ENCODE data around the gene SIRPB2.
"Not testable (repeated sequence)": the region's sequence is repeated elsewhere in the genome, so short reads cannot be mapped to it uniquely, and the experiment has no call there.

The SIRPB2 gene

DNA sequence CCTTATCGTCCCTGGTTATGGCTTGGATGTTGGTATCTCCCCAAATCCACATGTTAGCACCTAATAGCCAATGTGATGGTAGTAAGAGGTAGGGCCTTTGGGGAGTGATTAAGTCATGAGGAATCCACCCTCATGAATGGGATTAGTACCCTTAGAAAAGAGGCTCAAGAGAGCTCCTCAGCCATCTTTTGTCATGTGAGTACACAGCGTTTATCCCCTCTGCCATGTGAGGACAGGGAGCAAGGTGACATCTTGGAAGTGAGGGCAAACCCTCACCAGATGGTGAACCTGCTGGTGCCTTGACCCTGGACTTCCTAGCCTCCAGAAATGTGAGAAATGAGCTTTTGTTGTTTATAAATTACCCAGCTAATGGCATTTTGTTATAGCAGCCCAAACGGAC lies 16.1 kb upstream of the SIRPB2 start:
- Histone ChIP-seq H3K36me3 (ENCODE audit: insufficient read depth, low read length) (no peaks in the 10 kb centered on the region), H3K9me3 (ENCODE audit: low read depth, low read length) (no peaks in the 10 kb centered on the region), H3K4me3 (no peak overlapping the region), H3K27ac (no peak overlapping the region), H3K9ac (ENCODE audit: insufficient read length) (no peak overlapping the region)
- no peak for DNase-seq (ENCODE audit: low read depth, low spot score)
- TF ChIP-seq EZH2 (IDR thresholded peaks at IDR 0.05) (no peak), POLR2AphosphoS5 (IDR thresholded peaks at IDR 0.05; ENCODE audit: borderline replicate concordance, low read depth, low read length) (no peak), FOXP2 (optimal IDR thresholded peaks at IDR 0.05; ENCODE audit: control extremely low read depth, extremely low read length, insufficient read depth) (no peak)

DNA sequence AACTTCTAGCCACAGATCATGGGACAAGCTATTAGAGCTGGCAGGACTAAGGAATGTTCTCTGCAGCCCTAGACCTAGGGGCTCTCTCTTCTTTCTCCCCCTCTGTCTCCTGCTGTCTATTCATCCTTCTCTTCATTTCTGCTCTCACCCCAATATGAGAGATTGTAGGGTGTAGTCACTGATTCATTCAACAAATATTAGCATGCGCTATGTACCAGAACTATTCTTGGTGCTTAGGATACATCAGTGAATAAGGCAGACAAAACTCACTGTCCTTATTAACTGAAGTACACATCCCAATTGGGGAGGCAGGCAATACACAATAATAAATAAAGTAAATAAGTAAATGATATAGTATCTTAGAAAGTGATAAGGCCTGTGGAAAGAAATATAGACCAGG lies 14.7 kb upstream of the SIRPB2 start:
- TF ChIP-seq EZH2 (IDR thresholded peaks at IDR 0.05): no peak

GRCh38 chr20:1505361-1505760 lies 14.1 kb upstream of the SIRPB2 start:
- Histone ChIP-seq H3K9ac (ENCODE audit: insufficient read length) (no peak overlapping the region), H3K9me3 (ENCODE audit: low read depth, low read length) (no peaks in the 10 kb centered on the region), H3K27ac (no peak overlapping the region), H3K4me3 (no peak overlapping the region), H3K36me3 (ENCODE audit: insufficient read depth, low read length) (no peaks in the 10 kb centered on the region)
- TF ChIP-seq EZH2 (IDR thresholded peaks at IDR 0.05): no peak
- no peak for TF ChIP-seq FOXP2 (optimal IDR thresholded peaks at IDR 0.05; ENCODE audit: control extremely low read depth, extremely low read length, insufficient read depth)
- TF ChIP-seq POLR2AphosphoS5 (IDR thresholded peaks at IDR 0.05; ENCODE audit: borderline replicate concordance, low read depth, low read length): no peak
- DNase-seq (ENCODE audit: low read depth, low spot score): no peak

More for the DNA sequence above, 14.7 kb upstream of the SIRPB2 start:
- H3K27ac ChIP-seq: no peak overlapping the region
- H3K4me3 ChIP-seq: no peak overlapping the region
- no peak for DNase-seq (ENCODE audit: low read depth, low spot score)
- no peaks in the 10 kb centered on the region for H3K9me3 ChIP-seq (ENCODE audit: low read depth, low read length)
- no peak overlapping the region for H3K9ac ChIP-seq (ENCODE audit: insufficient read length)
- no peaks in the 10 kb centered on the region for H3K36me3 ChIP-seq (ENCODE audit: insufficient read depth, low read length)

GRCh38 chr20:1503564-1504227 lies 12.5 kb upstream of the SIRPB2 start:
- H3K4me3 ChIP-seq: no peak overlapping the region
- no peak overlapping the region for H3K27ac ChIP-seq
- no peak overlapping the region for H3K9ac ChIP-seq (ENCODE audit: insufficient read length)
- TF ChIP-seq FOXP2 (optimal IDR thresholded peaks at IDR 0.05; ENCODE audit: control extremely low read depth, extremely low read length, insufficient read depth) (no peak), POLR2AphosphoS5 (IDR thresholded peaks at IDR 0.05; ENCODE audit: borderline replicate concordance, low read depth, low read length) (no peak), EZH2 (IDR thresholded peaks at IDR 0.05) (no peak)
- DNase-seq (ENCODE audit: low read depth, low spot score): peak; percentile 66
- H3K9me3 ChIP-seq (ENCODE audit: low read depth, low read length): no peaks in the 10 kb centered on the region
- H3K36me3 ChIP-seq (ENCODE audit: insufficient read depth, low read length): no peaks in the 10 kb centered on the region

DNA sequence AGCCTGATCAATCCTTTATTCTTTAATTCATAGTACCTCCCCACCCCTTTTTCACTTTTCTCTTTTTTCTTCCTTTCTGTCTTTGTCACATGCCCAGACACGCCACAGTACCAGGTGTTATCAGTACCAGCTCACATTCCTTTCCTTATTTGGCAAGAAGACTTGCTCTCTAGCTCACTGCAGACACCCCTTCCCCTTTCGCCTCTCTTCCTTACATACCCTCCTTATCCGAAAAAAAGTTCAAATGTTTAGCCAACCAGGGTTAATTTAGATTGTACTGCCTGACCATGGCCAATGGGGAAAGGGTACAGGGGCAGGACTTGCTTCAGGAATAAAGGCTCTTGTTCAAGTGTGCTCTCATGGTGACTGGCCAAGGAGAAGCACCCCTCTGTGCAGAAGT lies 9.3 kb upstream of the SIRPB2 start:
- no peaks in the 10 kb centered on the region for H3K9me3 ChIP-seq (ENCODE audit: low read depth, low read length)
- H3K9ac ChIP-seq (ENCODE audit: insufficient read length): no peak overlapping the region
- no peak overlapping the region for H3K27ac ChIP-seq
- no peaks in the 10 kb centered on the region for H3K36me3 ChIP-seq (ENCODE audit: insufficient read depth, low read length)
- TF ChIP-seq POLR2AphosphoS5 (IDR thresholded peaks at IDR 0.05; ENCODE audit: borderline replicate concordance, low read depth, low read length) (no peak), FOXP2 (optimal IDR thresholded peaks at IDR 0.05; ENCODE audit: control extremely low read depth, extremely low read length, insufficient read depth) (no peak), EZH2 (IDR thresholded peaks at IDR 0.05) (no peak)
- no peak overlapping the region for H3K4me3 ChIP-seq
- no peak for DNase-seq (ENCODE audit: low read depth, low spot score)

DNA sequence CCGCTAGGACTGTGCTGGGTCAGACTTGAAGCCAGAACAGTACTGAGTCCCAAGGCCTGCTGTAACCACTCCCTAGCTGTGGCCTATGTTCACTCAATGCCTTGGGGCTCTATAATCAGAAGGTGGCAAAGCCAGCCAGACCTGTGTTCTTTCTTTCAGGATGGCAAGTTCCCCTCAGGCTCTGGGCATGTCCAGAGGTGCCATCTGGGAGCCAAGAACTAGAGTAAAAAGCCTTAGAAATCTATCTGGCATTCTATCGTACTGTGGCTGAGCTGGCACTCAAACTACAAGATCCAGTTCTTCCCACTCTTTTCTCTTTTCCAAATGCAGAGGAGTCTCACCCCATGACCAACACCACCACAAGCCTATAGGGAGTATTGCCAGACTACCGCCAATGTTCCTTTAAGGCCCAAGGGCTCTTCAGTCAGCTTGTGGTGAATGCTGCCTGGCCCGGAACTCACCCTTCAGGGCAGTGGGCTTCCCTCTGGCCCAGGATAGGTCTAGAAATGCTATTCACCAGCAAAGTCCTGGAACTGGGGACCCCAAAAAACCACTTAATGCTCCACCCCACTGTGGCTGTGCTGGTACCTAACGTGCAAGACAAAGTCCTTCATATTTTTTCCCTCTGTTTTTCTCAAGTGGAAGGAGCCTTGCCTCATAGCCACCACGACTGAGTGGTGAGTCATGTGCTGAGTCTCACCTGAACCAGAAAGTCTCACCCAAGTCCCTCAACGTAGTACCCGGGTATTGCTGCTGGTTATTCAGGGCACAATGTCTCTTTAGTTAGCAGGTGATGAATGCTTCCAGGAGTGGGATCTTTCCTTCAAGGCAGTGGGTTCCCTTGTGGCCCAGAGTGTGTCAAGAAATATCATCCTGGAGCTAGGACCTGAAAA lies 8.6 kb upstream of the SIRPB2 start:
- Histone ChIP-seq H3K9me3 (ENCODE audit: low read depth, low read length) (no peaks in the 10 kb centered on the region), H3K9ac (ENCODE audit: insufficient read length) (no peak overlapping the region), H3K4me3 (no peak overlapping the region), H3K27ac (no peak overlapping the region), H3K36me3 (ENCODE audit: insufficient read depth, low read length) (no peaks in the 10 kb centered on the region)
- no peak for TF ChIP-seq EZH2 (IDR thresholded peaks at IDR 0.05)
- DNase-seq (ENCODE audit: low read depth, low spot score): no peak

GRCh38 chr20:1497371-1497770 lies 6.2 kb upstream of the SIRPB2 start:
- H3K27ac ChIP-seq; DNase-seq (ENCODE audit: low read depth, low spot score); H3K9ac ChIP-seq (ENCODE audit: insufficient read length); H3K4me3 ChIP-seq; H3K36me3 ChIP-seq (ENCODE audit: insufficient read depth, low read length); H3K9me3 ChIP-seq (ENCODE audit: low read depth, low read length): not testable (repeated sequence)

- Histone ChIP-seq H3K4me3 (no peak overlapping the region), H3K27ac (no peak overlapping the region), H3K9me3 (ENCODE audit: low read depth, low read length) (no peaks in the 10 kb centered on the region), H3K9ac (ENCODE audit: insufficient read length) (no peak overlapping the region), H3K36me3 (ENCODE audit: insufficient read depth, low read length) (no peaks in the 10 kb centered on the region)
- no peak for TF ChIP-seq FOXP2 (optimal IDR thresholded peaks at IDR 0.05; ENCODE audit: control extremely low read depth, extremely low read length, insufficient read depth)
- no peak for TF ChIP-seq EZH2 (IDR thresholded peaks at IDR 0.05)
- DNase-seq (ENCODE audit: low read depth, low spot score): no peak
These were observed 5.7 kb upstream of the SIRPB2 start for GRCh38 chr20:1496930-1497329.

GRCh38 chr20:1494436-1494835 lies 3.2 kb upstream of the SIRPB2 start:
- no peak overlapping the region for H3K4me3 ChIP-seq
- TF ChIP-seq EZH2 (IDR thresholded peaks at IDR 0.05) (no peak), FOXP2 (optimal IDR thresholded peaks at IDR 0.05; ENCODE audit: control extremely low read depth, extremely low read length, insufficient read depth) (no peak), POLR2AphosphoS5 (IDR thresholded peaks at IDR 0.05; ENCODE audit: borderline replicate concordance, low read depth, low read length) (no peak)
- no peak overlapping the region for H3K27ac ChIP-seq
- no peak overlapping the region for H3K9ac ChIP-seq (ENCODE audit: insufficient read length)
- H3K36me3 ChIP-seq (ENCODE audit: insufficient read depth, low read length): no peaks in the 10 kb centered on the region
- no peaks in the 10 kb centered on the region for H3K9me3 ChIP-seq (ENCODE audit: low read depth, low read length)
- no peak for DNase-seq (ENCODE audit: low read depth, low spot score)
